Astrocyte (in vitro differentiated cells and primary cell): Measurements from ENCODE around the gene CTSE. TPM values are rescaled to one million over a fixed set of nuclear protein-coding genes. Genes with fewer than 3 reads are reported as not detected.

Experiments used
- DNase-seq: peaks from one replicate; pipeline ENCODE4 v3.0.0-alpha.2; 2010; ENCODE audit warnings: low read depth
- FAIRE-seq: peaks from 2 replicates; lab custom pipeline; 2011; peaks lifted over from hg19 to GRCh38; lab: Jason Lieb, UNC
- H2AFZ ChIP-seq: 2 replicates; pipeline ENCODE4 v1.6.0; 2012; ENCODE audit warnings: low read depth, low read length, inconsistent platforms
- H3K27ac ChIP-seq: 2 replicates; pipeline ENCODE4 v1.5.1; 2011; ENCODE audit warnings: low read depth, low read length, inconsistent platforms
- H3K27me3 ChIP-seq: 2 replicates; pipeline ENCODE4 v1.6.0; 2011; ENCODE audit warnings: low read length, inconsistent platforms; ENCODE audit not compliant: insufficient read depth
- H3K36me3 ChIP-seq: 2 replicates; pipeline ENCODE4 v1.5.1; 2011; ENCODE audit warnings: low read length, inconsistent platforms; ENCODE audit not compliant: insufficient read depth
- H3K4me1 ChIP-seq: 2 replicates; pipeline ENCODE4 v1.5.1; 2011; ENCODE audit warnings: low read length, inconsistent platforms; ENCODE audit not compliant: insufficient read depth
- H3K4me2 ChIP-seq: 2 replicates; pipeline ENCODE4 v1.6.0; 2012; ENCODE audit warnings: low read length, inconsistent platforms
- H3K4me3 ChIP-seq: 2 replicates; pipeline ENCODE4 v1.5.1; 2011; ENCODE audit warnings: low read depth, mild to moderate bottlenecking, low read length, inconsistent platforms; ENCODE audit not compliant: insufficient read depth
- H3K79me2 ChIP-seq: 2 replicates; pipeline ENCODE4 v1.6.0; 2012; ENCODE audit warnings: mild to moderate bottlenecking, low read length, inconsistent platforms; ENCODE audit not compliant: insufficient read depth
- H3K9ac ChIP-seq: 2 replicates; pipeline ENCODE4 v1.6.0; 2012; ENCODE audit warnings: mild to moderate bottlenecking, low read length, inconsistent platforms
- H3K9me3 ChIP-seq: 2 replicates; pipeline ENCODE4 v1.5.1; 2012; ENCODE audit warnings: low read depth, mild to moderate bottlenecking, low read length, inconsistent platforms; ENCODE audit not compliant: insufficient read depth
- H4K20me1 ChIP-seq: 2 replicates; pipeline ENCODE4 v1.6.0; 2012; ENCODE audit warnings: low read length, inconsistent platforms; ENCODE audit not compliant: insufficient read depth
- H3K27ac Mint-ChIP-seq: one replicate; pipeline ENCODE4 v1.8.0; 2021; ENCODE audit warnings: mild to moderate bottlenecking, mixed read lengths; ENCODE audit not compliant: unreplicated experiment
- H3K27me3 Mint-ChIP-seq: one replicate; pipeline ENCODE4 v1.8.0; 2021; ENCODE audit warnings: low read depth, mixed read lengths; ENCODE audit not compliant: unreplicated experiment
- H3K36me3 Mint-ChIP-seq: one replicate; pipeline ENCODE4 v1.8.0; 2021; ENCODE audit warnings: low read depth, mixed read lengths; ENCODE audit not compliant: unreplicated experiment
- H3K4me1 Mint-ChIP-seq: one replicate; pipeline ENCODE4 v1.8.0; 2021; ENCODE audit warnings: low read depth, mixed read lengths; ENCODE audit not compliant: unreplicated experiment
- H3K4me3 Mint-ChIP-seq: one replicate; pipeline ENCODE4 v1.8.0; 2021; ENCODE audit warnings: mild to moderate bottlenecking, moderate library complexity, mixed read lengths; ENCODE audit not compliant: unreplicated experiment
- H3K9me3 Mint-ChIP-seq: one replicate; pipeline ENCODE4 v1.8.0; 2021; ENCODE audit warnings: mild to moderate bottlenecking, mixed read lengths; ENCODE audit not compliant: unreplicated experiment
- EZH2 ChIP-seq: IDR thresholded peaks from 2 replicates; pipeline ENCODE4 v1.6.1; 2012; ENCODE audit warnings: mild to moderate bottlenecking, low read length, inconsistent platforms; ENCODE audit not compliant: insufficient read depth
- total RNA-seq: library from RNA; stranded (reverse); gene quantifications from 2 replicates; pipeline ENCODE4 v1.2.1, GENCODE V29; 2021
- TF ChIP-seq, protein P1 (sequence below): IDR thresholded peaks from 2 replicates; pipeline ENCODE4 v1.5.1; 2011; ENCODE audit warnings: low read depth, mild to moderate bottlenecking, inconsistent platforms, low read length, moderate library complexity; ENCODE audit not compliant: insufficient read depth

The CTSE gene
- total RNA-seq, 1 donor from 2014 or later = not detected

DNA sequence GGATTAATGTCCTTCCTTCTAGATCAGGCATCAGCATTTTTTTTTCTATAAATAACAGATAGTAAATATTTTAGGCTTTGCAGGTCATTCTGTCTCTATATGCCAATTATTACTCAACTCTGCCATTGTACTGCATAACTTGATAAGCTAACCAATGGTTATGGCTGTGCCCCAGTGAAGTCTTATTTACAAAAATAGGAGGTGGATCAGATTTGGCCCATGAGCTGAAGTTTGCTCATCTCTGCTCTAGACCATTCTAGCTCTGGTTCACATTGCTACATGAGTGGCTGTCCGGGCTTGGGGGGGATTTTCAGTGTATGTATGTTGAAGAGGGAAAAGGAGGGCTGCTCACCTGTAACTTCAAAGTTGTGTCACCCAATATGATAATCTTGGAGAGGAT, 30.6 kb downstream of the CTSE start:
- H3K4me1 Mint-ChIP-seq = peaks cover 28% of the 10 kb centered on the region
- Histone ChIP-seq H3K4me3 (no peak overlapping the region), H2AFZ (no peak overlapping the region), H3K9me3 (no peaks in the 10 kb centered on the region), H3K79me2 (peaks cover 4% of the 10 kb centered on the region), H3K27ac (no peak overlapping the region), H3K4me2 (no peak overlapping the region), H3K9ac (no peak overlapping the region), H3K27me3 (no peaks in the 10 kb centered on the region), H4K20me1 (peaks cover 15% of the 10 kb centered on the region), H3K4me1 (no peaks in the 10 kb centered on the region), H3K36me3 (peaks cover 9% of the 10 kb centered on the region)
- H3K9me3 Mint-ChIP-seq = no peaks in the 10 kb centered on the region
- FAIRE-seq (no peak), DNase-seq (no peak)
- peaks cover 8% of the 10 kb centered on the region for H3K27me3 Mint-ChIP-seq
- H3K27ac Mint-ChIP-seq = no peak overlapping the region
- H3K4me3 Mint-ChIP-seq = peak overlapping the region; percentile 34
- TF ChIP-seq, protein P1, sequence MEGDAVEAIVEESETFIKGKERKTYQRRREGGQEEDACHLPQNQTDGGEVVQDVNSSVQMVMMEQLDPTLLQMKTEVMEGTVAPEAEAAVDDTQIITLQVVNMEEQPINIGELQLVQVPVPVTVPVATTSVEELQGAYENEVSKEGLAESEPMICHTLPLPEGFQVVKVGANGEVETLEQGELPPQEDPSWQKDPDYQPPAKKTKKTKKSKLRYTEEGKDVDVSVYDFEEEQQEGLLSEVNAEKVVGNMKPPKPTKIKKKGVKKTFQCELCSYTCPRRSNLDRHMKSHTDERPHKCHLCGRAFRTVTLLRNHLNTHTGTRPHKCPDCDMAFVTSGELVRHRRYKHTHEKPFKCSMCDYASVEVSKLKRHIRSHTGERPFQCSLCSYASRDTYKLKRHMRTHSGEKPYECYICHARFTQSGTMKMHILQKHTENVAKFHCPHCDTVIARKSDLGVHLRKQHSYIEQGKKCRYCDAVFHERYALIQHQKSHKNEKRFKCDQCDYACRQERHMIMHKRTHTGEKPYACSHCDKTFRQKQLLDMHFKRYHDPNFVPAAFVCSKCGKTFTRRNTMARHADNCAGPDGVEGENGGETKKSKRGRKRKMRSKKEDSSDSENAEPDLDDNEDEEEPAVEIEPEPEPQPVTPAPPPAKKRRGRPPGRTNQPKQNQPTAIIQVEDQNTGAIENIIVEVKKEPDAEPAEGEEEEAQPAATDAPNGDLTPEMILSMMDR = no peak
- no peak for TF ChIP-seq EZH2
- peaks cover 21% of the 10 kb centered on the region for H3K36me3 Mint-ChIP-seq

DNA sequence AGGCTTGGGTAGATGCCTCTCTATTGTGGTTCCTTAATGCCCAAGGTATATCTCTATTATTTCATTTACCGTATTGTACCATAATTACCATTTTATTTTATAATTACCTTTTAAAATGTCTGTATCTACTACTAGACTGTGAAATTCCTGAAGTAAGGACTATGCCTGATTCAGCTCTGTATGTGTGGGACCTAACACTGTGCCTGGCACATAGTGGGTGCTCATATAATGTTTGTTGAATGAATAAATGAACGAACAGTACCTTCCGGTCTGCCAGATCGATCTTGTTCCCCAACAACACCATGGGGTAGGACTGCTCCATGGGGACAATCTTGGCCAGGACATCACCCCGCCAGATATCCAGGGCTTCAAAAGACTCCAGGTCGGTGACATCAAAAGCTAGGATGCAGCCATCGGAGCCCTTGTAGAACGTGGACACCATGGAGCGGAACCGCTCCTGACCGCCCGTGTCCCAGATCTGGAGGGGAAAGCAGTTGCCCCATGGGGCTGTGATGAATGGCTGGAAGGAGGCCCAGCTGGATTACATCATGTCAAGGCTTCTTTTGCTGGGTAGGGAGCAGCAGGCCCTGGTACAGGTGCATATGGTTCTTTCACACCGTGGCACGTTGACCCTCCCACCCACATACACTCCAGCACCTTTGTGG, 31.3 kb downstream of the CTSE start:
- Mint-ChIP-seq H3K36me3 (peaks cover 21% of the 10 kb centered on the region), H3K9me3 (no peaks in the 10 kb centered on the region), H3K27ac (no peak overlapping the region), H3K4me1 (peaks cover 23% of the 10 kb centered on the region), H3K4me3 (no peak overlapping the region), H3K27me3 (peaks cover 8% of the 10 kb centered on the region)
- no peaks in the 10 kb centered on the region for H3K9me3 ChIP-seq
- no peak overlapping the region for H3K9ac ChIP-seq
- FAIRE-seq (no peak), DNase-seq (no peak)
- H3K79me2 ChIP-seq = no peaks in the 10 kb centered on the region
- H3K27me3 ChIP-seq = no peaks in the 10 kb centered on the region
- no peak overlapping the region for H3K27ac ChIP-seq
- H4K20me1 ChIP-seq = peaks cover 11% of the 10 kb centered on the region
- TF ChIP-seq, protein P1 = no peak
- TF ChIP-seq EZH2 = no peak
- no peak overlapping the region for H2AFZ ChIP-seq
- no peaks in the 10 kb centered on the region for H3K4me1 ChIP-seq
- H3K36me3 ChIP-seq = peaks cover 9% of the 10 kb centered on the region
- no peak overlapping the region for H3K4me2 ChIP-seq
- H3K4me3 ChIP-seq = no peak overlapping the region

DNA sequence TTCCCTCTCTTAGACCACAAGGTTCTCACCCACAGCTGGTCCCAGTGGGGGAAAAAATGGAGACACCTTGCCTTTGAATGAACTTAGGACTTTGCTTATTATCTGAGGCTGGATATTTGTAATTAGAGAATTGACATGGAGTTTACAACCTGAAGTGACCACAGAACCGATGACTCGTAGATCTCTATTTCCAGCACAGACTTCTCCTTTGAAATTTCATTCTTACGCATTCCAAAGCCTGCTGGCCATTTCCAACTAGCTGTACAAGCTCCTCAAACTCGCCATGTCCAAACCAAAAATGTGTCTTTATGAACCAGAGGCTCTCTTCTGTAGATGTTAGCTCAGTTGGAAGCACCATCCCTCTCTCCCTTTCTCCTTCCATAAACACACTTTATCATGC, 32.5 kb downstream of the CTSE start:
- no peak overlapping the region for H3K4me2 ChIP-seq
- no peak overlapping the region for H3K27ac ChIP-seq
- H3K4me1 ChIP-seq = no peaks in the 10 kb centered on the region
- H3K4me3 ChIP-seq = no peak overlapping the region
- Mint-ChIP-seq H3K27me3 (peaks cover 8% of the 10 kb centered on the region), H3K27ac (peak overlapping the region; percentile 16), H3K4me3 (no peak overlapping the region), H3K9me3 (no peaks in the 10 kb centered on the region), H3K36me3 (peaks cover 17% of the 10 kb centered on the region), H3K4me1 (peaks cover 23% of the 10 kb centered on the region)
- DNase-seq = peak; percentile 35
- no peaks in the 10 kb centered on the region for H3K27me3 ChIP-seq
- H3K9me3 ChIP-seq = no peaks in the 10 kb centered on the region
- FAIRE-seq = no peak
- H3K79me2 ChIP-seq = no peaks in the 10 kb centered on the region
- peaks cover 9% of the 10 kb centered on the region for H3K36me3 ChIP-seq
- no peak for TF ChIP-seq EZH2
- TF ChIP-seq, protein P1 = no peak
- no peak overlapping the region for H2AFZ ChIP-seq
- no peak overlapping the region for H3K9ac ChIP-seq
- peaks cover 7% of the 10 kb centered on the region for H4K20me1 ChIP-seq
